SH-SY5Y (cell line): ENCODE measurements around the gene UNC5C.

Experiments used
- GATA2 ChIP-seq: IDR thresholded peaks from 2 replicates; pipeline ENCODE4 v1.6.1; 2011; ENCODE audit warnings: mild to moderate bottlenecking, low read depth, low read length
- GATA3 ChIP-seq: IDR thresholded peaks from 2 replicates; pipeline ENCODE4 v1.6.1; 2011; ENCODE audit warnings: low read depth, mild to moderate bottlenecking, low read length, moderate library complexity

The UNC5C gene

DNA sequence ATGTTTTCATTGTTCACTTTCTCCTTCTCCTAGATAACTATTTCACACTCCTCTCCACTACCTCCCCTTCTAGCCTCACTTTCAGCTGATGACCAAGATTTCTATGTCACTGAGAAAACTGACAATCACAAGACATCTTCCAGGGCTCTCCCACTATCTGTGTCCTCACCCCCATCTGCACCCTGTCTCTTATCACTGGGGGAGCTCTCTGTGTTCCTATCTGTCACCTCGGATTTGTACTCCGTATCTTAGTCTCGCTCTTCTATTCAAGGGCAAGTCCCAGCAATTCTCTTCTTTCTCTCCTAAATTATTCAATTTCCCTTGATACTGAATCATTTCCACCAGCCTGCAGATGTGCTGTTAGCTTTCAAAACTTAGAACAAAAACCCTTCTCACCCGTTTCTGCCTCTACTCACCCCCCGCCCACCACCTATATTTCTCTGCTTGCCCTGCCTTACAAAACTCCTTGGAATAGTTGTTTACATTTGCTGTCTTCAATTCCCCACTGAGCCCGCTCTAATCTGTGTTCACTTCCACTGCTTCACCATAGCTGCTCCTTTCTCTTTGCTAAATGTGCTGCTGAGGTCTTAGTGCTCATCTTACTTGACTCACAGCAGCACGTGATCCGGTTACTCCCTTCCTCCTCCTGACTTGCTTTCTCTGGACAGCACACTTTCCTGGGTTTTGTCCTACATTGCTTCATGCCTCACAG is 293.2 kb downstream of the UNC5C start:
- no peak for TF ChIP-seq GATA3
- TF ChIP-seq GATA2, result no peak

DNA sequence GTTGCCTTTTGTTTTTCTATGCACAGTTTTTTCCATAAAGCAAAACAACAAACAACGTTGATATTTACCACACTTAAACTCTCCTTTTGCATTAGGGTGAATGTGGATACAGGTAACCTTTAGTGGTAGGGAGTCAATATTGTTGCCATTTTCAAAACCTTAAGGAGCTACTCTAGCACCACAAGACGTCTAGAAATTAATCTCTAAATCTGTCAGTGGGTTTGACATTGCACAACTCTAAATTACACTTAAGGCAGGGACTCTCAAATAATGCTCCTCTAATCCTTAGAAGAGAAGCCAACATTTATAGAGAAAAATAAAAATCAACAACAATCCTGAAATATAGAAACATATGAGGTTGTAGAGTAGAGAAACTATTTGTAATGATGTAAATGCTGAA is 297.2 kb downstream of the UNC5C start:
- TF ChIP-seq GATA2 (no peak), GATA3 (no peak)

DNA sequence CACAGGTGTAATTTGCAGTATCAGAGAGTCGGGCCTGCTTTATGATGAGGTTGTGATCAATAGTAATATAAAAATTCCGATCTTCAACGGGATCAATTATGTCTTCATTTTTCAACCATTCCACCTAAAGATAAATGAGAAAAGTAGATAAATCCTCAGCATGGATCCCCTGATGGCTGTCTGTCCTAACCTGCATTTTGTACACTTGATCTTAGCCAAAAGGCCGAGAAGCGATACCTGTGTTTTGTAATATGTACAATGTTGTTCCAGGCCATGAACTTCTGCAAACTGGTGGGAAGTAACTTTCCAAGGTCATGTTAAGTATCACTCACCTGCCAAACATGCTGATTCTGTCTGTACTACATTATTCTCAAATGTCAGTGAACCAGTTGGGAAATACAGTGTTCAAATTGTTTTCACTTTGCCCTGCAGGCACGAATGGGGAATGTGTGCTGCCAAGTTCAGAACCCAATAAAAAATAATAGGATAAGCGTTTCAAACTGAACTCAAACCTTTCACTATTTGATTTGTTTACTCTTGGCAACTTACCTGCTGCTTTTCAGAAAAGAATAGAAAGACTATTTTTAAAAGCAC is 298.1 kb downstream of the UNC5C start:
- TF ChIP-seq GATA2 (no peak), GATA3 (no peak)

DNA sequence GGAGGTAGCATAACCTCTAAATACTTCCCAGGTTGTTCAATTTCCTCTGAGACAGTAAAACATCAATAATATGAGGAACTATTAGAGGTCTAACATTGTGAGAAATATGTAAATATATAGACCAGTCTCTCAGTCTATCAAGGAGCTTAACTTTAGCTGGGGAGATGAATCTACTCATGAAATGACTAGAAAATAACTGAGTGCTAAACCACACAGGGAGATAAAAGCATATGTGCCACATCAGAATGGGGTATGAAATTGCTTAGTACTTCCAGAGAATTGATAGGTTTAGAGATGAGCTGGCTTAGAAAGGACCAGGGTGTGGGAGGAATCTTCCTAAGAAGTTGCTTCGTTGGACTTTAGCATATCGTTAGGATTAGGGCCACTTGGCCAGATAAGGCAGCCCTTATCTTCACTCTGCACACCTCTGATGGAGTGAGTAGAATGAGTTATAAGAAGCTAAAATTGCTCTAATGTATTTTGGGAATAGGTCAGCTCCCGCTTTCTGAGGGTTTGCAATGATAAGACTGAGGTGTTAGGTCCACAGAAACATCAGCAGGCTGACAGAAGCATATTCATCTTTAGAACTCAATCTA is 299.2 kb downstream of the UNC5C start:
- TF ChIP-seq GATA3, result no peak
- no peak for TF ChIP-seq GATA2

DNA sequence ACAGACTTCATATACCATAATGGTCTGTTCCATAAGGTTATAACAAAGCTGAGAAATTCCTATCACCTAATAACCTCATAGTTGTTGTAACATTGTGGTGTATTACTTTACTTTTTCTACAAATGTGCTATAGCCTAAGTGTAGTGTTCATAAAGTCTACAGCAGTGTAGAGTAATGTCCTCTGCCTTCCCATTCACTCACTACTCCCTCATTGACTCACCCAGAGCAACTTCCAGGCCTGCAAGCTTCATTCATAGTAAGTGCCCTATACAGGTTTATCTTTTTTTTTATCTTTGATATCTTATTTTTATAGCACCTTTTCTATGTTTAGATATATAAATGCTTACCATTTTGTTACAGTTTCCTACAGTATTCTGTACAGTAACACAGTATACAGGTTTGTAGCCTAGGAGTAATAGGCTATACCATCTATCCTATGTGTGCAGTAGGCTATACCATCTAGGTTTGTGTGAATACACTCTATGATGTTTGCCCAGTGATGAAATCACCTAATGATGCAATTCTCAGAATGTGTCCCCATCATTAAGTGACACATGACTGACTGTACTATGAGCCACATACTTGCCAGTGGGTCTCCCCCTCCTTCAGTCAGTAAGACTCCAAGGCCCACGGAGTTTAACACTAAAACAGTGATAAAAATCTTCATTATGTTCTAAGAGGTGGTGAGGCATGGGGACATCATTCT is 299.9 kb downstream of the UNC5C start:
- TF ChIP-seq GATA3 (no peak), GATA2 (no peak)

DNA sequence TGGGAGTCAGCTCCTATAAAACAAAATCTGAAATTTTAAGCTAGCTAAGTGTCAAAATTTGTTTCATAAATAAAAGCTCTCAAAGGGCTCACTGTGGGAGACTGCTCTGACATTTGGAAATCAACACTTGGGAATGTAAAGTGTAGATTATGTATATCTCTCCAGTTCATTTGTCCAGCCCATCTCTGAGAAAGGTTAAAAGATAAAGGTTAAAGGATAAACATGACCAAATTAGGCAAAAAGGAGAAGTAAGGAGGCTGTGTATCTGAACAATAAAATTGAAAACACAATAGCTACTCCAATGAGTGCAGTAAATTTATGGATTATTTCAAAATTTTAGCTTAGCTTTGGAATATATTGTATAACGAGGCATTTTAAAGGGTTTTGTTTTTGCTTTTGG is 304.9 kb downstream of the UNC5C start:
- TF ChIP-seq GATA2 (no peak), GATA3 (no peak)

DNA sequence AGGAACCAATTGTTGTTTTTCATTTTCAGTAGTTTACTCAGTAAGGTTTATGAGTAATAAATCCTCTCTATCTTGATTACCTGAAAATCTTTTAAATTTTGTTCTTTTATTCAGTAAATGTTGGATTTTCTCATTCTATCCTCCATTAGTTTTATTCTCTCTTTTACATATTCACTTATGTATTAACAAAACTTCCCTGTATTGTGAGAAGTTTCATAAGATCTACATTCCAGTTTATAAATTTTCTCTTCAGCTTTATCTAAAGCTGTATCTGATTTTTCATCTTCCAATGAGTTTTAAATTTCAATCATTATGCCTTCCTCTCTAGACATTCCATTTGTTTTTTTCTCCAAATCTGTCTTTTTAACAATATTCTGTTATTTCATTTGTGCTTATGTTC is 310.2 kb downstream of the UNC5C start:
- TF ChIP-seq GATA2 (no peak), GATA3 (no peak)

DNA sequence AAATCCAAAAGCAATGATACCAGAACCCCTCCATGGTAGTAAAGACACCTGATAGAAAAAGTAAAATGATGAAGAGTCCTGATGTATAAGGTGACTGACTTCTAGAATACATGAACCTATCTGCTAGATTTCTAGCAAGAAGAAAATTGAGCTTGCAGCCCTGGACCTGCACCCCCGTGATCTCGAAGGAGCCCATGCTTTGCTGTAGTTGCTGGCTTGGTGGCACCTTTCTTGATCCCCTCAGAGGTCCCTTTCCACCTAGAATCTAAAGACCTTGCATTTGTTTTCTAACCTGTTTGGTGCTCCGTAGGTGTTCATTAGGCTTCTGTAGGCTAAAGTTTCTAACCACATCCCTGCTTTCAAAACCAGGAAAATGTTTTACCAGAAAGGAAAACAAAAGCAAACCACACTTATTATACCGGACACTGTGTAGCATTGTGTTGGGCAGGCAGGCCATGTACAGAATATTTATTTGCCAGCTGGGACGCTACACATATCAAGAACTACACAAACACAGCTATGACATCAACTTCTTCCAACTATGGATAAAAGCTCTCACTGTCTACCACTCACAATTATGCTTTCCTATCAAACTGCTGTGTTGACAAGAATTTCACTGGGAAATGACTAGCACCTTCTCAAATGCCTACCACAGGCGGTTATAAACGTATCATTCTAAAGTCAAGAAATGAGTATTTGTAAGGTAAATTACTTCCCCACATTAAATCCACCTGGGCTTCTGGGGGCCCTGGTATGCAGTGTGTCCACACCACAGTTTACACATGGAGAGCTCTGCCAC is 316.2 kb downstream of the UNC5C start:
- no peak for TF ChIP-seq GATA2
- TF ChIP-seq GATA3, result no peak

DNA sequence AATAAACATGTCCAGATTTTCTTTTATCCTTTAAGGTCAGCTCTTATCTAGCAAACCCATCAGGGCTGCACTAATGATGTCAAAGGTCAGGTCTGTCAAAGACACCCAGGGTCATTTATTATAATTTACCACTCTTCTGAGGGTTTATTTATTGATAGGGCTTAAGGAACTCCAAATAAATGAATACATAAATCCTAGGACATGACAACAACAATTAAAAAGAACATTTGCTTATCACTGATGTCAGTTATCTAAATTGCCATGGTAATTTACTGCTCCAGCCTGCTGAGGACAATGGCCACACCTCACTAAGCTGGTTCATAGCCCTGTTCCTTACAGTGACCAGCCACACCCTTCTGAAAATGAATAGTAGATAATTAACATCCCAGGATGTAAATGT is 317.1 kb downstream of the UNC5C start:
- TF ChIP-seq GATA2, result no peak
- TF ChIP-seq GATA3, result no peak

DNA sequence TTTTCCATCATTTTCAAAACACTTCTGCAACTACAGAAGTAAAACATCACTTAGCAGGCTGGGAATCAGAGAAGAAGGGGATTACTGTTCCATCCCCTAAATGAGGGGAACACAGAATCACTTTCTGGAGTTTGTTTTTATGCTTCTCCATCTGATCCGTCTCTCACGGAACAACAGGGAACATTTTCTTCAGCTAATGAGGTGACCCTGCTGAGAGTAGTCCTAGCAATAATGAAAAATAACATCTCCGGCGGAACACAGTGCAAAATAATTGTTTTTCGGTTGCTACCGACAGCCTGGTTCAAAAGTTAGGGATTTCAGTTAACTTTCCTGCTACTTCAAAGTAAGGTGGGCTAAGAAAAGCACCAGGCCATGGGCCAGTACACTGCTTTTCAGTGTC is 322.9 kb downstream of the UNC5C start:
- TF ChIP-seq GATA3, result no peak
- TF ChIP-seq GATA2, result no peak

DNA sequence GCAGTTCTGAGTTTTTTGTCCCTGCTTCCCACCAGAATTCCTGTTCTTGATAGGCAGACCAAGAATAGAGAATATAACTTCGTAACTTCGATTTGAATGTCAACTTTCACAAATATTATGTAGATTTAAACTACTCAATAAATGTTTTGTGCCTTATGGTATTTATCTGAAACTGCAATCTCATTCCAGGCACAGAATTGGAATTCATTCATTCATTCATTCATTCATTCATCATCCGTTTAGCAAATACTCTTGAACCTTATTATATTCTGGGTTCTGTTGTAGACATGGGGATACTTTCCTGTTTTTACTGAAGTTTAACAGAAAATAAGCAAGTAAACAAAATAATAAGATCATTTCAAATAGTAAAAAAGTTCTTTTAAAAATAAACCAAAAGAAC is 324.4 kb downstream of the UNC5C start:
- TF ChIP-seq GATA3, result no peak

DNA sequence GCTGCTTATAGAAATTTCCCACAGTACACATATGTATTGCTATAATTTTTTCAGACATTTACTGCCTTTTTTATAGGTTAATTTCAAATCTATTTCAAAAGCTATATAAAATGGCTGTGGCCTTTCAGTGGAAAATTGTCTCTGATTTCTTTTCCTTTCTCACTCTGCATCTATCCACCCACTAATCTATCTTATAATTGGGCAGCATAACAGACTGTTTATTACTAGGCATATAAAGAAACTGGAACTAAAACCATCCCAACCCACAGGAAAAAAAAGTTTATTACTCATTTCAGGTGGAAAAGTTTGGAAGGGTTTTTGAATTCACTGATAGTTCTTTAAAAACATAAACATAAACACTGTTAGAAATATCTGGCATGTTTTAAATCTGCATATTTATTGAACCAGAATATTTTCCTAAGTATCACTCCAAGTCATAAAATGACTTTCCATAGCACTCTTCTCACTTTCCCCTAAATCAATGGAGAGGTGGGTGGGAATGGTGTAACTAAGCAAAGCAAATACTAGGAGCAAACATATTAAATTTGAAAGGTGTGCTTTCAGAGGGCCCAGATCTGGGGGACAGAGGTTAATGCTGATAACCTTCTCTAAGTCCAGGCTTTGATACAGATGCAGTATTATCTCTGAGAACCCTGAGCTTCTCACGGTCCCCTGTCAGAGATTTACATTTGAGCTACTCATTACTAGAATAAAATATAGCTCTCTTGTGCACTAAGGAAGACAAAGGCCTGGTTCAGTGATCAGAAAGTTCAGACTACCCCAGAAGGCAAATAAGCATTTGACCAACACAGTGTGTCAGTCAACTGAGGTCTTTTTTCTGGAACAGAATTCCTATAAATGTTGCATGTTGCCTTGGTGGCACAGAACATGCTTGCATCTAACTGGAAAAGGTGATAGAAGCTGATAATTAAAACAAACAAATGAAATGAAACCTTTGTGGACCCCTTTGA is 328.3 kb downstream of the UNC5C start:
- no peak for TF ChIP-seq GATA2
- no peak for TF ChIP-seq GATA3

DNA sequence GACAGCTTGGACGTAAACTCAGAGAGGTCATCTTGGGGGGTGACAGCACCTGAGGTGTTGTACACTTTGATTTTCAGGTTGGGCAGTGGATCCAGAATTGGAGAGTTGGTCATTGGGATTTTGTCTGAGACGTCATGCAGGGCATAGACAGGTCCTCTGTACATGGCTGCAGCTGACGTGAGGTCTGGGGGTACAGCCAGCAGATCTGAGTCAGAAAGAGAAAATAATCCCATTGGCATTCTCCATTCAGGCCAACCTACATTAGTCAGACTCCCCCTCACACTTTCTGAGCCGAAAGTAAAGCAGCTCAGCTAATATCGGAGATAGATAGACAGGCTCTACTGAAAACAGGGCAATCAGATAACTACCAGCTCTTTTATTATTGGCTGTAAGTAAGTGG is 329.7 kb downstream of the UNC5C start:
- TF ChIP-seq GATA2 (no peak), GATA3 (no peak)
